Panc1 (cell line): ENCODE results near the gene CNTNAP4. TPM values are rescaled to one million over a fixed set of nuclear protein-coding genes. Genes with fewer than 3 reads are reported as not detected.

Source experiments
- ATAC-seq: fragments of 200-7000 bp; cut with Tn5 transposase; 2 replicates; pipeline ENCODE4 v1.9.1; 2020; ENCODE audit warnings: mild to moderate bottlenecking, moderate library complexity
- BruUV-seq: library from RNA; stranded (reverse); fragments of 400-500 nt; replicated peaks from 2 replicates; lab custom pipeline; 2021; lab: Mats Ljungman, UMichigan
- CTCF ChIA-PET: fragments of 300-600 bp; sonication (Branson Sonifier 250); formaldehyde crosslinking; loops from one replicate; lab custom pipeline; 2022; ENCODE audit warnings: antibody characterized with exemption; lab: Charles Lee
- POLR2A ChIA-PET: fragments of 300-600 bp; sonication (Branson Sonifier 250); formaldehyde crosslinking; loops from one replicate; lab custom pipeline; 2022; ENCODE audit warnings: antibody characterized with exemption; lab: Charles Lee
- DNase-seq: peaks from one replicate; pipeline ENCODE4 v3.0.0-alpha.2; 2010; ENCODE audit warnings: low read depth, low spot score
- H3K27ac ChIP-seq: 2 replicates; pipeline ENCODE4 v1.5.1; 2011; ENCODE audit warnings: mild to moderate bottlenecking, low read length, inconsistent platforms
- H3K27me3 ChIP-seq: fragments of 200-500 bp; sonication (Bioruptor generic); 2 replicates; pipeline ENCODE4 v1.6.0; 2014; ENCODE audit warnings: low read length, inconsistent platforms; ENCODE audit not compliant: control insufficient read depth, insufficient read depth
- H3K36me3 ChIP-seq: fragments of 200-500 bp; sonication (Bioruptor generic); 2 replicates; pipeline ENCODE4 v1.5.1; 2014; ENCODE audit warnings: inconsistent platforms, mild to moderate bottlenecking, low read length, moderate library complexity; ENCODE audit not compliant: control insufficient read depth, insufficient read depth
- H3K4me1 ChIP-seq: 2 replicates; pipeline ENCODE4 v1.5.1; 2011; ENCODE audit warnings: inconsistent platforms, mild to moderate bottlenecking, low read length, moderate library complexity; ENCODE audit not compliant: control insufficient read depth, insufficient read depth
- H3K4me3 ChIP-seq, 2 experiments: 2 replicates each; pipeline ENCODE4 v1.5.1; 2011 to 2012; ENCODE audit warnings: low read depth in 2 of 2, low read length in 2 of 2, mild to moderate bottlenecking in 2 of 2, inconsistent platforms in 1 of 2, moderate library complexity in 1 of 2
- H3K9me3 ChIP-seq: fragments of 200-500 bp; sonication (Bioruptor generic); 2 replicates; pipeline ENCODE4 v1.5.1; 2014; ENCODE audit warnings: low read depth, mild to moderate bottlenecking, inconsistent platforms, low read length, moderate library complexity; ENCODE audit not compliant: control insufficient read depth, insufficient read depth
- CTCF ChIP-seq: fragments of 450-650 bp; IDR thresholded peaks from 2 replicates; pipeline ENCODE4 v1.5.1; 2017; ENCODE audit warnings: mild to moderate bottlenecking
- POLR2AphosphoS5 ChIP-seq: IDR thresholded peaks from 2 replicates; pipeline ENCODE4 v1.6.1; 2012; ENCODE audit warnings: mild to moderate bottlenecking, low read depth, low read length, moderate library complexity
- SIN3A ChIP-seq: IDR thresholded peaks from 2 replicates; pipeline ENCODE4 v1.6.1; 2012; ENCODE audit warnings: low read depth, mild to moderate bottlenecking, low read length, moderate library complexity, borderline replicate concordance; ENCODE audit not compliant: insufficient read depth
- TCF7L2 ChIP-seq: IDR thresholded peaks from 2 replicates; pipeline ENCODE4 v1.6.1; 2011; ENCODE audit warnings: mild to moderate bottlenecking, low read depth, low read length, inconsistent platforms
- in situ Hi-C: cut with HindIII; loops from 2 replicates; pipeline ENCODE4 v1.10.0; 2016; ENCODE audit warnings: low sequenced_read_pairs, low pct_unique_long_range_greater_than_20kb
- intact Hi-C: fragments of 100-400 bp; cut with micrococcal nuclease; formaldehyde crosslinking; loops from one replicate; pipeline ENCODE4 v1.10.0; 2022; ENCODE audit not compliant: unreplicated experiment
- total RNA-seq: library from RNA; stranded (reverse); gene quantifications from one replicate; pipeline ENCODE4 v1.2.1, GENCODE V29; 2021; ENCODE audit not compliant: unreplicated experiment
- TF ChIP-seq, protein P1 (sequence below), 2 experiments: IDR thresholded peaks; 2 replicates each; pipeline ENCODE4 v1.6.1; 2011 to 2012; ENCODE audit warnings: low read depth in 2 of 2, control low read depth in 1 of 2, low read length in 1 of 2, mild to moderate bottlenecking in 1 of 2, moderate library complexity in 1 of 2; ENCODE audit not compliant: insufficient read depth in 1 of 2

Gene CNTNAP4
- total RNA-seq, 1 experiment from 2014 or later, result not detected

DNA sequence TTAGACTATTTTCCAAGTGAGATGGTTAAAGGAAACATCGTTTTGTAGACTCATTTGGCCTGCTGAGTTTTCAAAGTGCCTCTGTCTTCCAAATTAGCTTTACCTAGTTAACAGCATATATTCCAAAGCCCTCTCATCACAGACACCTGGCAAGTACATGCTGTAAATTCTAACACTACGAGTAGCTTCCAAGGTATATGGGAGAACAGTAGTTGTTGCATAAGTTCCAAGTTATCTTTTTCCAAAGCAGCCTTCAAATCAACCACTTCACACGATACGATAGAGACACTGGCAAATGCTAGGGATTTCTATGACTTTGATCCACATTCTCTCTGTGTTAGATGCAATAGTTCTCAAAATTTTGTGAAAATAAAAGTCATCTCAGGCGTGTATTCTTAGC, 299.3 kb downstream of the CNTNAP4 start:
- Histone ChIP-seq H3K27me3 (no peaks in the 10 kb centered on the region), H3K9me3 (no peaks in the 10 kb centered on the region), H3K27ac (no peak overlapping the region), H3K36me3 (no peaks in the 10 kb centered on the region), H3K4me3 (no peak overlapping the region), H3K4me1 (no peaks in the 10 kb centered on the region)
- DNase-seq (no peak), ATAC-seq (no peak)
- TF ChIP-seq CTCF (no peak), POLR2AphosphoS5 (no peak), SIN3A (no peak)
- TF ChIP-seq, protein P1, sequence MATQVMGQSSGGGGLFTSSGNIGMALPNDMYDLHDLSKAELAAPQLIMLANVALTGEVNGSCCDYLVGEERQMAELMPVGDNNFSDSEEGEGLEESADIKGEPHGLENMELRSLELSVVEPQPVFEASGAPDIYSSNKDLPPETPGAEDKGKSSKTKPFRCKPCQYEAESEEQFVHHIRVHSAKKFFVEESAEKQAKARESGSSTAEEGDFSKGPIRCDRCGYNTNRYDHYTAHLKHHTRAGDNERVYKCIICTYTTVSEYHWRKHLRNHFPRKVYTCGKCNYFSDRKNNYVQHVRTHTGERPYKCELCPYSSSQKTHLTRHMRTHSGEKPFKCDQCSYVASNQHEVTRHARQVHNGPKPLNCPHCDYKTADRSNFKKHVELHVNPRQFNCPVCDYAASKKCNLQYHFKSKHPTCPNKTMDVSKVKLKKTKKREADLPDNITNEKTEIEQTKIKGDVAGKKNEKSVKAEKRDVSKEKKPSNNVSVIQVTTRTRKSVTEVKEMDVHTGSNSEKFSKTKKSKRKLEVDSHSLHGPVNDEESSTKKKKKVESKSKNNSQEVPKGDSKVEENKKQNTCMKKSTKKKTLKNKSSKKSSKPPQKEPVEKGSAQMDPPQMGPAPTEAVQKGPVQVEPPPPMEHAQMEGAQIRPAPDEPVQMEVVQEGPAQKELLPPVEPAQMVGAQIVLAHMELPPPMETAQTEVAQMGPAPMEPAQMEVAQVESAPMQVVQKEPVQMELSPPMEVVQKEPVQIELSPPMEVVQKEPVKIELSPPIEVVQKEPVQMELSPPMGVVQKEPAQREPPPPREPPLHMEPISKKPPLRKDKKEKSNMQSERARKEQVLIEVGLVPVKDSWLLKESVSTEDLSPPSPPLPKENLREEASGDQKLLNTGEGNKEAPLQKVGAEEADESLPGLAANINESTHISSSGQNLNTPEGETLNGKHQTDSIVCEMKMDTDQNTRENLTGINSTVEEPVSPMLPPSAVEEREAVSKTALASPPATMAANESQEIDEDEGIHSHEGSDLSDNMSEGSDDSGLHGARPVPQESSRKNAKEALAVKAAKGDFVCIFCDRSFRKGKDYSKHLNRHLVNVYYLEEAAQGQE (IDR thresholded peaks at IDR 0.05; ENCODE audit: insufficient read depth in 1 of 2, low read depth in 2 of 2, low read length in 1 of 2), result no peak
- intact Hi-C loops (no loop called here), in situ Hi-C loops (no loop called here)
- ChIA-PET POLR2A (no interaction called here), CTCF (no interaction called here)
- no TSS peak for BruUV-seq

- DNase-seq (no peak), ATAC-seq (no peak)
- H3K27ac ChIP-seq, result no peak overlapping the region
- H3K27me3 ChIP-seq, result no peaks in the 10 kb centered on the region
- intact Hi-C loops, result no loop called here
- no peak overlapping the region for H3K4me3 ChIP-seq
- no TSS peak for BruUV-seq
- ChIA-PET POLR2A (no interaction called here), CTCF (no interaction called here)
- TF ChIP-seq TCF7L2 (no peak), POLR2AphosphoS5 (no peak), CTCF (no peak), SIN3A (no peak)
- TF ChIP-seq, protein P1 (IDR thresholded peaks at IDR 0.05; ENCODE audit: insufficient read depth in 1 of 2, low read depth in 2 of 2, low read length in 1 of 2), result no peak
- in situ Hi-C loops, result no loop called here
- no peaks in the 10 kb centered on the region for H3K36me3 ChIP-seq
- H3K4me1 ChIP-seq, result no peaks in the 10 kb centered on the region
- H3K9me3 ChIP-seq, result no peaks in the 10 kb centered on the region
Measured at GRCh38 chr16:76577003-76577402, 299.8 kb downstream of the CNTNAP4 start.
